ENCODE results near the gene JPH3.

JPH3 gene

GRCh38 chr16:87693827-87694226 is 91.5 kb downstream of the JPH3 start:
- TF ChIP-seq CTCF (IDR thresholded peaks at IDR 0.05): no peak

- TF ChIP-seq CTCF (IDR thresholded peaks at IDR 0.05): no peak
These were observed 92.3 kb downstream of the JPH3 start for GRCh38 chr16:87694441-87695125.

- TF ChIP-seq CTCF (IDR thresholded peaks at IDR 0.05): no peak
These were observed 93.2 kb downstream of the JPH3 start for GRCh38 chr16:87695534-87695933.

- no peak for TF ChIP-seq CTCF (IDR thresholded peaks at IDR 0.05)
These were observed 94.4 kb downstream of the JPH3 start for GRCh38 chr16:87696726-87697125.

GRCh38 chr16:87697256-87697655 is 94.9 kb downstream of the JPH3 start:
- no peak for TF ChIP-seq CTCF (IDR thresholded peaks at IDR 0.05)

GRCh38 chr16:87697792-87698191 is 95.5 kb downstream of the JPH3 start:
- no peak for TF ChIP-seq CTCF (IDR thresholded peaks at IDR 0.05)

- TF ChIP-seq CTCF (IDR thresholded peaks at IDR 0.05): no peak
These were observed 95.9 kb downstream of the JPH3 start for GRCh38 chr16:87698241-87698640.

GRCh38 chr16:87698676-87699199 is 96.4 kb downstream of the JPH3 start:
- TF ChIP-seq CTCF (IDR thresholded peaks at IDR 0.05): no peak
